Thyroid gland (tissue), 4 donors: ENCODE results near the gene SEMA3A. TPM values are rescaled to one million over a fixed set of nuclear protein-coding genes. Genes with fewer than 3 reads are reported as not detected.

ENCODE experiments used
- DNase-seq, 2 donors: peaks; one replicate each; pipeline ENCODE4 v3.0.0-alpha.2; 2019
- H3K27ac ChIP-seq, 3 donors: fragments of 200-600 bp; sonication (generic); 1 replicate in 2 of 3; 2 replicates in 1 of 3; pipeline ENCODE4 v1.5.1; 2016 to 2019; ENCODE audit warnings: mild to moderate bottlenecking in 1 of 3, moderate library complexity in 1 of 3
- H3K27me3 ChIP-seq: fragments of 200-600 bp; sonication (generic); one replicate; pipeline ENCODE4 v1.5.1; 2019
- H3K36me3 ChIP-seq, 2 donors: fragments of 200-600 bp; sonication (generic); one replicate each; pipeline ENCODE4 v1.5.1; 2016 to 2019
- H3K4me1 ChIP-seq, 2 donors: fragments of 200-600 bp; sonication (generic); one replicate each; pipeline ENCODE4 v1.5.1; 2017 to 2019
- H3K4me3 ChIP-seq, 3 donors: fragments of 200-600 bp; sonication (generic); replicated peaks in 1 of 3; 1 replicate in 2 of 3; 2 replicates in 1 of 3; pipeline ENCODE4 v1.5.1; 2016; ENCODE audit warnings: mild to moderate bottlenecking in 1 of 3
- H3K9me3 ChIP-seq: fragments of 200-600 bp; sonication (generic); one replicate; pipeline ENCODE4 v1.5.1; 2017
- CTCF ChIP-seq, 6 experiments: fragments of 200-600 bp in 3 of 6; fragments of 450-650 bp in 3 of 6; sonication (generic) in 3 of 6; IDR thresholded peaks; one replicate each; pipeline ENCODE4 v1.5.1; 2016 to 2019; ENCODE audit warnings: antibody characterized with exemption in 6 of 6, mild to moderate bottlenecking in 2 of 6, inconsistent platforms in 1 of 6, moderate library complexity in 1 of 6
- POLR2A ChIP-seq, 2 donors: fragments of 450-650 bp; IDR thresholded peaks; one replicate each; pipeline ENCODE4 v1.6.1; 2017; ENCODE audit warnings: antibody characterized with exemption in 2 of 2, mild to moderate bottlenecking in 2 of 2, moderate library complexity in 1 of 2
- WGBS, 2 donors: methylation state at CpG; one replicate each; pipeline ENCODE4 v1.1.5; 2017; 5-methylcytosine and 5-hydroxymethylcytosine counted together
- intact Hi-C: fragments of 100-400 bp; cut with DNase I; formaldehyde crosslinking; loops from one replicate; pipeline ENCODE4 v1.15.1; 2023
- total RNA-seq, 4 donors: library from RNA; depleted of rRNA; stranded (reverse); fragments of >200 nt; gene quantifications; one replicate each; pipeline ENCODE4 v1.2.3, GENCODE V29; 2016

SEMA3A gene
- total RNA-seq, 4 donors from 2014 or later, result 6.5 to 18.0 (median 13.0) TPM

- Histone ChIP-seq H3K27me3 (no peaks in the 10 kb centered on the region), H3K27ac (no peak overlapping the region), H3K4me1 (peaks cover 4% of the 10 kb centered on the region in 2 donors), H3K36me3 (no peaks in the 10 kb centered on the region), H3K4me3 (no peak overlapping the region), H3K9me3 (no peaks in the 10 kb centered on the region)
- intact Hi-C loops, result no loop called here
- no peak for DNase-seq
- WGBS, 2 donors, result 59 to 62% methylated on average over 3 of the region's 3 CpGs
- TF ChIP-seq CTCF (IDR thresholded peaks at IDR 0.05), result no peak
- TF ChIP-seq POLR2A (IDR thresholded peaks at IDR 0.05), result no peak
These were observed 154.2 kb downstream of the SEMA3A start for GRCh38 chr7:84040355-84040754.

- TF ChIP-seq CTCF (IDR thresholded peaks at IDR 0.05) (no peak), POLR2A (IDR thresholded peaks at IDR 0.05) (no peak)
- H3K9me3 ChIP-seq, result no peaks in the 10 kb centered on the region
- intact Hi-C loops, result no loop called here
- no peaks in the 10 kb centered on the region for H3K27me3 ChIP-seq
- H3K4me3 ChIP-seq, result no peak overlapping the region
- no peaks in the 10 kb centered on the region for H3K36me3 ChIP-seq
- no peak overlapping the region for H3K27ac ChIP-seq
- DNase-seq, result no peak
- peaks cover 4% of the 10 kb centered on the region in 2 donors for H3K4me1 ChIP-seq
These were observed 155.2 kb downstream of the SEMA3A start for GRCh38 chr7:84039432-84039831.

GRCh38 chr7:84027678-84028077 is 166.9 kb downstream of the SEMA3A start:
- Histone ChIP-seq H3K9me3 (no peaks in the 10 kb centered on the region), H3K27me3 (no peaks in the 10 kb centered on the region), H3K36me3 (no peaks in the 10 kb centered on the region), H3K4me3 (no peak overlapping the region), H3K4me1 (no peaks in the 10 kb centered on the region), H3K27ac (no peak overlapping the region)
- 95 to 98% methylated on average over 3 of the region's 3 CpGs for WGBS, 2 donors
- intact Hi-C loops, result no loop called here
- no peak for TF ChIP-seq POLR2A (IDR thresholded peaks at IDR 0.05)
- TF ChIP-seq CTCF (IDR thresholded peaks at IDR 0.05), result no peak
- DNase-seq, result no peak

- no peak overlapping the region for H3K27ac ChIP-seq
- 59 to 71% methylated on average over 3 of the region's 3 CpGs for WGBS, 2 donors
- no peak for DNase-seq
- H3K36me3 ChIP-seq, result no peaks in the 10 kb centered on the region
- H3K27me3 ChIP-seq, result no peaks in the 10 kb centered on the region
- H3K4me1 ChIP-seq, result no peaks in the 10 kb centered on the region
- intact Hi-C loops, result no loop called here
- no peaks in the 10 kb centered on the region for H3K9me3 ChIP-seq
- TF ChIP-seq CTCF (IDR thresholded peaks at IDR 0.05) (no peak), POLR2A (IDR thresholded peaks at IDR 0.05) (no peak)
- H3K4me3 ChIP-seq, result no peak overlapping the region
These were observed 169.2 kb downstream of the SEMA3A start for GRCh38 chr7:84025332-84025927.

GRCh38 chr7:84022684-84023308 is 171.8 kb downstream of the SEMA3A start:
- Histone ChIP-seq H3K27me3 (no peaks in the 10 kb centered on the region), H3K27ac (no peak overlapping the region), H3K4me3 (no peak overlapping the region), H3K36me3 (no peaks in the 10 kb centered on the region), H3K4me1 (no peaks in the 10 kb centered on the region), H3K9me3 (no peaks in the 10 kb centered on the region)
- 72 to 78% methylated on average over 5 of the region's 5 CpGs for WGBS, 2 donors
- no peak for TF ChIP-seq POLR2A (IDR thresholded peaks at IDR 0.05)
- TF ChIP-seq CTCF (IDR thresholded peaks at IDR 0.05), result no peak
- intact Hi-C loops, result no loop called here
- DNase-seq, result no peak
